GM12801 (cell line): ENCODE measurements around the gene MUC22.

Source experiments
- TF ChIP-seq, protein P1 (sequence below): IDR thresholded peaks from one replicate; pipeline ENCODE4 v1.5.1; 2011; ENCODE audit warnings: control low read depth; ENCODE audit not compliant: insufficient read length; ENCODE audit errors: extremely low read depth

Gene MUC22

DNA sequence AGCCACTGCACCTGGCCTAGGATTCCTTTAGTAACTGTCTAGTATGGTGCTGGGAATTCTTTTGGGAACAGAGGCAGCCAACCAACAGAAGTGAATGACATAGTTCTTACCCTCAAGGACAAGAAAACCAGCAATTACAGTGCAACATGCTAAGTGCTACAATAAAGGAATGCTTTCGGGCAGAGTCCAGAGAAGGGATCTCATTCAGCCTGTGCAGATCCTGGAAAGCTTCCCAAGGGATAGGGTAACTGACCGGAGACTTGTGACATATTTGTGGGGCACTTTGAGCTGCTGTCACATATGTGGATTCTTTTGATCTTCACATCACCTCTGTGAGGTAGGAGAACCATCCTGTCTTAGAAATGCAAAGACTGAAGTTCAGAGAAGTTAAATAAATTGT is 55.3 kb downstream of the MUC22 start:
- TF ChIP-seq, protein P1, sequence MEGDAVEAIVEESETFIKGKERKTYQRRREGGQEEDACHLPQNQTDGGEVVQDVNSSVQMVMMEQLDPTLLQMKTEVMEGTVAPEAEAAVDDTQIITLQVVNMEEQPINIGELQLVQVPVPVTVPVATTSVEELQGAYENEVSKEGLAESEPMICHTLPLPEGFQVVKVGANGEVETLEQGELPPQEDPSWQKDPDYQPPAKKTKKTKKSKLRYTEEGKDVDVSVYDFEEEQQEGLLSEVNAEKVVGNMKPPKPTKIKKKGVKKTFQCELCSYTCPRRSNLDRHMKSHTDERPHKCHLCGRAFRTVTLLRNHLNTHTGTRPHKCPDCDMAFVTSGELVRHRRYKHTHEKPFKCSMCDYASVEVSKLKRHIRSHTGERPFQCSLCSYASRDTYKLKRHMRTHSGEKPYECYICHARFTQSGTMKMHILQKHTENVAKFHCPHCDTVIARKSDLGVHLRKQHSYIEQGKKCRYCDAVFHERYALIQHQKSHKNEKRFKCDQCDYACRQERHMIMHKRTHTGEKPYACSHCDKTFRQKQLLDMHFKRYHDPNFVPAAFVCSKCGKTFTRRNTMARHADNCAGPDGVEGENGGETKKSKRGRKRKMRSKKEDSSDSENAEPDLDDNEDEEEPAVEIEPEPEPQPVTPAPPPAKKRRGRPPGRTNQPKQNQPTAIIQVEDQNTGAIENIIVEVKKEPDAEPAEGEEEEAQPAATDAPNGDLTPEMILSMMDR = no peak

DNA sequence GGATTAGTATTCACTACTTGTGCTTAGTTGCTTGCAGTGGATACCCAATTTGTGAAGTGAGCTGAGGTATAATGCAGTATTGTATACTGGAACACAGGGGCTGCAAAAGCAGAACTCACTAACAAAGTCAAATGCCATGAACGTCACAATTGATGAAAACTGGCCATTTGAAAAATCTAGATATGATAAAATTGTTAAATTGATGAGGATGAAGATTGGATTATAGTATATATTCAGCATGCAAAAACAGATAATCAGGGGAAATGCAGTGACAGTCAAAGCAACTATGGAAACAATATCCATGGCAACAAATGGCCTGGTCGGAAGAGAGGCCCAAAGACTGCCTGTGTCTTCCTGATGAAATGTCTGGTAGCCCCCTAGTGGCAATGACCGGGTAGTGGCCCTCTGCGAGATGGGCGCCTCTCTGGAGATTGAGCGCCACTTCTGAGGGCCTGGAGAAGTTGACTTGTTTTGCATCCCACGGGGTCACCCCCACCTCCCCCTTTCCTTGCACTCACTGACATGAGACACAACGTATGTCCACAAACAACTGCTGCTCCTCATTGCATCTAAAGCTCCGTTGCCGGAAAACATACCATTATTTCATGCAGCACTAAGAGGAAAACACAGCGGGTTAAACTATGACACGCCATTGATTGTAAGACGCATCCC is 58.5 kb downstream of the MUC22 start:
- TF ChIP-seq, protein P1 = peak; percentile 47

DNA sequence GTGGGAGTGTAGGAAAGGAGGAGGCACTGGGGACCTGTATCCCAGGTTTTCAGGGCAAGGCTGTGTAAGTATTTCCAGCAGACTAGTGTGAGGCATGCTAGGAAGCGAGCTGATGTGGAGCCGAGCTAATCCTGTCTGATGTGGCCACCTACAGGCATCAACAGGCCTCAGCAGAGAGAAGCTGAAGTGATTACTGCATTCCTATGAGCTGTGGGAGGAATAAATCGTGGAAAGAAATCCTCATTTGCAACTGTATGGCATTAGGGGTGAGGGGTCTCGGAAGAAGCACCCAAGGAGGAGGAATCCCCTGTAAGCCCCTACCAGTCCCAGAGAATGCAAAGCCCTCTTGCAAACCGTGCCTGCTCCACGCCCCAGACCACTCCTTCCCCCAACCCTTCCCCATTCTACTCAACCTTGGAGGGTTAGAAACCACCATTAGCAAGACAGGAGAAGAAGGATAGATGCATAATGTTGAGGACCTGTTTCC is 60.5 kb downstream of the MUC22 start:
- TF ChIP-seq, protein P1 = no peak

GRCh38 chr6:31074401-31074800 is 64.1 kb downstream of the MUC22 start:
- TF ChIP-seq, protein P1 = no peak

- TF ChIP-seq, protein P1 = no peak
Observed at GRCh38 chr6:31075528-31075927, 65.3 kb downstream of the MUC22 start.

- TF ChIP-seq, protein P1 = no peak
Observed at GRCh38 chr6:31076611-31077010, 66.3 kb downstream of the MUC22 start.

DNA sequence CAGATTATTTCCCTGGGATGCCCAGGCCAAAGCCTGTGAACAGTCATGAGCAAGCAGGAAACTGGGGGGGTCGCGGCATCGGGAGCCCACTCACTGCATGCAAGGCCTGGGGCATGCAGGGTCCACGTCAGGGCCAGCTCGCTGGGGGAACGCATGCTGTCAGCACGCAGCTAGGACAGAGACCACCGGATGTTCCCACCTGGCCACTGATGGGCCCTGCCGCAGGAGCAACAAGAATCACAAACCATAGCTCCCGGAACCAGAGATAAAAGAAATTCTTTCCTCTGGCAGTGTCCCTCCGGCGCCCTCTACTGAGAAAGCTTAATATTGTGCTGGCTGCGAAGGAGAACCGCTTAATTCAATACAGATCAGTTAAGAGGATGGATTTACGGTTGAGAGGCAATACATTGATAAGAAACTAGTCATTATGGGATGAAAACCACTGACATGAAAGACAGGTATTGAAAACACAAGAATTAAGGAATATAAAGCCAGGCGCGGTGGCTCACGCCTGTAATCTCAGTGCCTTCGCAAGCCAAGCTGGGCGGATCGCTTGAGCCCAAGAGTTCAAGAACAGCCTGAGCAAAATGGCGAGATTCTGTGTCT is 69.5 kb downstream of the MUC22 start:
- TF ChIP-seq, protein P1 = peak; percentile 70
